Type B pancreatic cell (in vitro differentiated cells): Measurements from ENCODE around the gene MEN1. TPM values are rescaled to one million over a fixed set of nuclear protein-coding genes. Genes with fewer than 3 reads are reported as not detected.

Experiments used
- DNase-seq: peaks from one replicate; pipeline ENCODE4 v3.0.0; 2021; ENCODE audit warnings: mixed read lengths; ENCODE audit not compliant: unreplicated experiment; ENCODE audit errors: extremely low spot score
- H3K27ac Mint-ChIP-seq: 2 replicates; pipeline ENCODE4 v1.8.0; 2021; ENCODE audit warnings: mild to moderate bottlenecking, mixed read lengths
- H3K27me3 Mint-ChIP-seq: 2 replicates; pipeline ENCODE4 v1.8.0; 2021; ENCODE audit warnings: mixed read lengths
- H3K36me3 Mint-ChIP-seq: 2 replicates; pipeline ENCODE4 v1.8.0; 2021; ENCODE audit warnings: mixed read lengths
- H3K4me1 Mint-ChIP-seq: one replicate; pipeline ENCODE4 v1.8.0; 2021; ENCODE audit warnings: mixed read lengths; ENCODE audit not compliant: unreplicated experiment
- H3K4me3 Mint-ChIP-seq: 2 replicates; pipeline ENCODE4 v1.8.0; 2021; ENCODE audit warnings: mild to moderate bottlenecking, mixed read lengths
- H3K9me3 Mint-ChIP-seq: 2 replicates; pipeline ENCODE4 v1.8.0; 2021; ENCODE audit warnings: mixed read lengths
- CTCF ChIP-seq: fragments of 200-600 bp; sonication (generic); conservative IDR thresholded peaks from 2 replicates; pipeline ENCODE4 v1.5.0; 2021; ENCODE audit warnings: antibody characterized with exemption, mild to moderate bottlenecking
- total RNA-seq: library from RNA; stranded (reverse); gene quantifications from 2 replicates; pipeline ENCODE4 v1.2.1, GENCODE V29; 2021; ENCODE audit warnings: low replicate concordance

Gene MEN1
- total RNA-seq, 1 donor from 2014 or later: 50.6 TPM

GRCh38 chr11:64788321-64789215, 21.8 kb downstream of the MEN1 start:
- DNase-seq: no peak
- H3K4me1 Mint-ChIP-seq: no peaks in the 10 kb centered on the region
- H3K27me3 Mint-ChIP-seq: no peaks in the 10 kb centered on the region
- H3K4me3 Mint-ChIP-seq: no peak overlapping the region
- H3K36me3 Mint-ChIP-seq: peaks cover 3% of the 10 kb centered on the region
- no peak overlapping the region for H3K27ac Mint-ChIP-seq
- no peak for TF ChIP-seq CTCF
- H3K9me3 Mint-ChIP-seq: no peaks in the 10 kb centered on the region

GRCh38 chr11:64787526-64788320, 22.6 kb downstream of the MEN1 start:
- Mint-ChIP-seq H3K9me3 (no peaks in the 10 kb centered on the region), H3K27me3 (no peaks in the 10 kb centered on the region), H3K4me1 (no peaks in the 10 kb centered on the region), H3K4me3 (no peak overlapping the region), H3K27ac (no peak overlapping the region), H3K36me3 (peaks cover 3% of the 10 kb centered on the region)
- DNase-seq: no peak
- TF ChIP-seq CTCF: peak; percentile 81

- H3K9me3 Mint-ChIP-seq: no peaks in the 10 kb centered on the region
- H3K36me3 Mint-ChIP-seq: peaks cover 3% of the 10 kb centered on the region
- no peaks in the 10 kb centered on the region for H3K4me1 Mint-ChIP-seq
- no peak overlapping the region for H3K27ac Mint-ChIP-seq
- TF ChIP-seq CTCF: no peak
- H3K4me3 Mint-ChIP-seq: no peak overlapping the region
- DNase-seq: no peak
- H3K27me3 Mint-ChIP-seq: no peaks in the 10 kb centered on the region
Observed at GRCh38 chr11:64786308-64786707, 24.0 kb downstream of the MEN1 start.

GRCh38 chr11:64784813-64785581, 25.4 kb downstream of the MEN1 start:
- Mint-ChIP-seq H3K4me1 (no peaks in the 10 kb centered on the region), H3K9me3 (no peaks in the 10 kb centered on the region), H3K27me3 (no peaks in the 10 kb centered on the region), H3K36me3 (peaks cover 3% of the 10 kb centered on the region), H3K4me3 (no peak overlapping the region), H3K27ac (no peak overlapping the region)
- TF ChIP-seq CTCF: no peak
- DNase-seq: no peak
